NCI-H510A treated with DMSO at 0.1 percent for 48 hours (cell line): Measurements from ENCODE around the gene SUSD6.
"Not testable (repeated sequence)": the region's sequence is repeated elsewhere in the genome, so short reads cannot be mapped to it uniquely, and the experiment has no call there.

ENCODE experiments used
- DNase-seq: peaks from one replicate; lab custom pipeline; 2025; lab: John Stamatoyannopoulos, UW

SUSD6 gene

GRCh38 chr14:69591317-69591716 is 20.1 kb upstream of the SUSD6 start:
- DNase-seq: no peak

- DNase-seq: no peak
Observed at GRCh38 chr14:69593018-69593677, 18.2 kb upstream of the SUSD6 start.

GRCh38 chr14:69594846-69595245 is 16.6 kb upstream of the SUSD6 start:
- DNase-seq: no peak

- no peak for DNase-seq
Observed at GRCh38 chr14:69595336-69595735, 16.1 kb upstream of the SUSD6 start.

GRCh38 chr14:69599431-69599830 is 12.0 kb upstream of the SUSD6 start:
- DNase-seq: not testable (repeated sequence)

- DNase-seq: no peak
Observed at GRCh38 chr14:69600304-69600891, 11.0 kb upstream of the SUSD6 start.

GRCh38 chr14:69605738-69606137 is 5.7 kb upstream of the SUSD6 start:
- DNase-seq: no peak

GRCh38 chr14:69606258-69607184 is 4.9 kb upstream of the SUSD6 start:
- no peak for DNase-seq

GRCh38 chr14:69610020-69610873 is 1.1 kb upstream of the SUSD6 start:
- no peak for DNase-seq

- DNase-seq: no peak
Observed at GRCh38 chr14:69610874-69611171, 573 bp upstream of the SUSD6 start.

GRCh38 chr14:69612014-69612782 is 802 bp downstream of the SUSD6 start:
- no peak for DNase-seq

GRCh38 chr14:69612783-69613130 is 1.4 kb downstream of the SUSD6 start:
- DNase-seq: no peak

- no peak for DNase-seq
Observed at GRCh38 chr14:69613312-69614073, 2.1 kb downstream of the SUSD6 start.

GRCh38 chr14:69614592-69614991 is 3.2 kb downstream of the SUSD6 start:
- no peak for DNase-seq

- no peak for DNase-seq
Observed at GRCh38 chr14:69615121-69615495, 3.7 kb downstream of the SUSD6 start.

- no peak for DNase-seq
Observed at GRCh38 chr14:69615496-69616407, 4.4 kb downstream of the SUSD6 start.

GRCh38 chr14:69616408-69616773 is 5.0 kb downstream of the SUSD6 start:
- DNase-seq: no peak

- no peak for DNase-seq
Observed at GRCh38 chr14:69617796-69618195, 6.4 kb downstream of the SUSD6 start.

GRCh38 chr14:69619012-69619411 is 7.6 kb downstream of the SUSD6 start:
- DNase-seq: no peak

- DNase-seq: no peak
Observed at GRCh38 chr14:69620211-69620611, 8.8 kb downstream of the SUSD6 start.
